Sigmoid colon (tissue), 7 donors: ENCODE results near the gene KCNMB1. TPM values are rescaled to one million over a fixed set of nuclear protein-coding genes. Genes with fewer than 3 reads are reported as not detected.

Experiments
- DNase-seq: peaks from one replicate; pipeline ENCODE4 v3.0.0-alpha.2; 2019
- H3K27ac ChIP-seq, 4 donors: fragments of 200-600 bp; sonication (generic); one replicate each; pipeline ENCODE4 v1.5.1; 2016 to 2019; ENCODE audit warnings: mild to moderate bottlenecking in 1 of 4
- H3K27me3 ChIP-seq, 3 donors: fragments of 200-600 bp; sonication (generic); one replicate each; pipeline ENCODE4 v1.5.1; 2019; ENCODE audit warnings: mild to moderate bottlenecking in 1 of 3
- H3K36me3 ChIP-seq, 4 donors: fragments of 200-600 bp; sonication (generic); one replicate each; pipeline ENCODE4 v1.5.1; 2016 to 2019
- H3K4me1 ChIP-seq, 4 donors: fragments of 200-600 bp; sonication (generic); one replicate each; pipeline ENCODE4 v1.5.1; 2017 to 2019
- H3K4me3 ChIP-seq, 4 donors: fragments of 200-600 bp; sonication (generic); one replicate each; pipeline ENCODE4 v1.5.1; 2017 to 2019; ENCODE audit warnings: mild to moderate bottlenecking in 2 of 4, moderate library complexity in 1 of 4
- H3K9me3 ChIP-seq, 4 donors: fragments of 200-600 bp in 3 of 4; sonication (generic) in 3 of 4; one replicate each; pipeline versions ENCODE4 v1.5.1 to v1.6.1; 2013 to 2019
- EP300 ChIP-seq, 4 donors: sonication (generic); formaldehyde crosslinking; IDR thresholded peaks; one replicate each; pipeline ENCODE4 v1.6.1; 2017; ENCODE audit warnings: antibody characterized with exemption in 4 of 4
- POLR2A ChIP-seq, 2 donors: fragments of 450-650 bp; IDR thresholded peaks; one replicate each; pipeline ENCODE4 v1.6.1; 2016; ENCODE audit warnings: antibody characterized with exemption in 2 of 2, mild to moderate bottlenecking in 2 of 2, moderate library complexity in 2 of 2
- POLR2AphosphoS5 ChIP-seq, 4 donors: sonication (generic); formaldehyde crosslinking; IDR thresholded peaks; one replicate each; pipeline ENCODE4 v1.6.1; 2017; ENCODE audit warnings: antibody characterized with exemption in 4 of 4
- WGBS, 2 donors: extraction: QIAGEN DNeasy Blood & Tissue Kit; methylation state at CpG; one replicate each; pipeline ENCODE4 v1.1.7; 2013; 5-methylcytosine and 5-hydroxymethylcytosine counted together
- intact Hi-C: fragments of 100-400 bp; cut with DNase I; formaldehyde crosslinking; loops from one replicate; pipeline ENCODE4 v1.15.1; 2023
- polyA plus RNA-seq, 3 donors: library from polyadenylated mRNA; stranded (reverse); fragments of 200-250 nt; gene quantifications; one replicate each; pipeline ENCODE4 v1.2.3, GENCODE V29; 2013
- total RNA-seq, 4 donors: library from RNA; depleted of rRNA; stranded (reverse); fragments of >200 nt; gene quantifications; one replicate each; pipeline ENCODE4 v1.1.0, GENCODE V29; 2016
- TF ChIP-seq, protein P1 (sequence below), 4 experiments: fragments of 450-650 bp in 3 of 4; fragments of 200-600 bp in 1 of 4; IDR thresholded peaks; one replicate each; pipeline ENCODE4 v1.5.1; 2016 to 2019; ENCODE audit warnings: antibody characterized with exemption in 4 of 4, mild to moderate bottlenecking in 3 of 4, moderate library complexity in 2 of 4
- donor health status: healthy with polysubstance abuse.
- donor health status: Bipolar disorder and iron deficiency.
- donor health status: healthy.

Gene KCNMB1
- total and polyA plus RNA-seq, 7 donors: 0.46 to 59.8 (median 38.6) TPM

DNA sequence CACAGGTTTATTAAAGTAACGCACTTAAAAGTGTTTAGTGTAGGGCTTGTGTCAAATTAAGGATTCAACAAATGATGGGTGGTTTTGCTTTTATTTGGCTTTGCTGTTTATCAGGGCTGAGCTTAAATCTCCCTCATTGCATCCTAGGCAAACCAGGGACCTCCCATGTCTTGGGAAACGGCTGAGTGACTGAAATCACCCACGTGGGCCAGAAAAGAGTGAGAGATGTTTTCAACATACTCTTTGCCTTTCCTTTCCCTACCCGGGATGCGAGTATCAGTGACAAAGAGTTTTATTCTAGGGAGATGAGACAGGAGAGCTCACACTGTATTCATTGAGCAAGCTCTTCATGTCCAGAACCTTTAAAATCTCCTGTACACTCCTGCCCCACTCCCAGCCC is 23.3 kb downstream of the KCNMB1 start:
- Histone ChIP-seq H3K4me3 (no peak overlapping the region), H3K27me3 (no peaks in the 10 kb centered on the region), H3K36me3 (no peaks in the 10 kb centered on the region), H3K27ac (no peak overlapping the region), H3K9me3 (no peaks in the 10 kb centered on the region), H3K4me1 (peaks cover 0 to 23% (median 11%) of the 10 kb centered on the region in 4 donors)
- no peak for DNase-seq
- 67 to 85% methylated on average over 5 of the region's 5 CpGs for WGBS, 2 donors
- TF ChIP-seq POLR2AphosphoS5 (IDR thresholded peaks at IDR 0.05) (no peak), POLR2A (IDR thresholded peaks at IDR 0.05) (no peak), EP300 (IDR thresholded peaks at IDR 0.05) (no peak)
- TF ChIP-seq, protein P1, sequence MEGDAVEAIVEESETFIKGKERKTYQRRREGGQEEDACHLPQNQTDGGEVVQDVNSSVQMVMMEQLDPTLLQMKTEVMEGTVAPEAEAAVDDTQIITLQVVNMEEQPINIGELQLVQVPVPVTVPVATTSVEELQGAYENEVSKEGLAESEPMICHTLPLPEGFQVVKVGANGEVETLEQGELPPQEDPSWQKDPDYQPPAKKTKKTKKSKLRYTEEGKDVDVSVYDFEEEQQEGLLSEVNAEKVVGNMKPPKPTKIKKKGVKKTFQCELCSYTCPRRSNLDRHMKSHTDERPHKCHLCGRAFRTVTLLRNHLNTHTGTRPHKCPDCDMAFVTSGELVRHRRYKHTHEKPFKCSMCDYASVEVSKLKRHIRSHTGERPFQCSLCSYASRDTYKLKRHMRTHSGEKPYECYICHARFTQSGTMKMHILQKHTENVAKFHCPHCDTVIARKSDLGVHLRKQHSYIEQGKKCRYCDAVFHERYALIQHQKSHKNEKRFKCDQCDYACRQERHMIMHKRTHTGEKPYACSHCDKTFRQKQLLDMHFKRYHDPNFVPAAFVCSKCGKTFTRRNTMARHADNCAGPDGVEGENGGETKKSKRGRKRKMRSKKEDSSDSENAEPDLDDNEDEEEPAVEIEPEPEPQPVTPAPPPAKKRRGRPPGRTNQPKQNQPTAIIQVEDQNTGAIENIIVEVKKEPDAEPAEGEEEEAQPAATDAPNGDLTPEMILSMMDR (IDR thresholded peaks at IDR 0.05): no peak
- intact Hi-C loops: no loop called here

DNA sequence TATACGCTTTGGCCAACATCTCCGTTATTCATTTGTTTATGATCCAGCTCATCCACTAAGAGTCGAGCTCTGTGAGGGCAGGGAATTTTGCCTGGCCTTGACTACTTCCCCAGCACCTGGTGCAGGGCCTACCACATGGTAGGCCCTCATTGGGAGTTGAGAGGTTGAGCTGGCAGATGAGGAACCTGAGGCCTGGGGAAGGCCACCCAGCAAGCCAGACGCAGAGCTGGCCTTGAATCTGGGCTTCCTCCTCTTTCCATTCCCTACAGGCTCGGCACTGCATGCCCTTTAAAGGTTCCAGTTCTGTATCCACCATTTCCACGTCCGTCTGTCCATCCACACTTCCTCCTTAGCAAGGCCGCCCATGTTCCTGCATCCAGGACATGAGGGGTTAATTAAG is 24.2 kb downstream of the KCNMB1 start:
- DNase-seq: no peak
- Histone ChIP-seq H3K9me3 (no peaks in the 10 kb centered on the region), H3K4me3 (no peak overlapping the region), H3K27ac (no peak overlapping the region), H3K4me1 (peaks cover 0 to 23% (median 11%) of the 10 kb centered on the region in 4 donors), H3K36me3 (no peaks in the 10 kb centered on the region), H3K27me3 (no peaks in the 10 kb centered on the region)
- intact Hi-C loops: no loop called here
- TF ChIP-seq POLR2AphosphoS5 (IDR thresholded peaks at IDR 0.05) (no peak), POLR2A (IDR thresholded peaks at IDR 0.05) (no peak), EP300 (IDR thresholded peaks at IDR 0.05) (no peak)
- TF ChIP-seq, protein P1 (IDR thresholded peaks at IDR 0.05): no peak
- 81 to 92% methylated on average over 8 of the region's 8 CpGs for WGBS, 2 donors

DNA sequence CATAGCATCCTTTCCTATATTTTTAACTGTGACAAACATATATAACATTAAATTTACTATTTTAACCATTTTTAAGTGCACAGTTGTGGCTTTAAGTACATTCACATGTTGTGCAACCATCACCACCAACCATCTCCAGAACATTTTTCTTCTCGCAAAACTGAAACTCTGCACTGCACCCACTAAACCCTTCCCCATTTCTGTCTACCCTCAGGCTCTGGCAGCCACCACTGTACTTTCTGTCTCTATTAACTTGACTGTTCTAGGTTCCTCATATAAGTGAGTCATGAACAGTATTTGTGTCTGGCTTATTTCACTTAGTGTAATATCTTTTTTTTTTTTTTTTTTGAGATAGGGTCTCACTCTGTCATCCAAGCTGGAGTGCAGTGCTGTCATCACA is 25.5 kb downstream of the KCNMB1 start:
- Histone ChIP-seq H3K36me3 (no peaks in the 10 kb centered on the region), H3K4me1 (peaks cover 0 to 29% (median 15%) of the 10 kb centered on the region in 4 donors), H3K9me3 (no peaks in the 10 kb centered on the region), H3K27me3 (no peaks in the 10 kb centered on the region), H3K27ac (peak overlapping the region in 2 of 4 donors; percentile 60 to 61), H3K4me3 (no peak overlapping the region)
- intact Hi-C loops: no loop called here
- 77 to 79% methylated on average over 1 of the region's 1 CpG for WGBS, 2 donors
- DNase-seq: no peak
- TF ChIP-seq, protein P1 (IDR thresholded peaks at IDR 0.05): no peak
- TF ChIP-seq POLR2AphosphoS5 (IDR thresholded peaks at IDR 0.05): peak in 2 of 4 donors; percentile 32 to 53

DNA sequence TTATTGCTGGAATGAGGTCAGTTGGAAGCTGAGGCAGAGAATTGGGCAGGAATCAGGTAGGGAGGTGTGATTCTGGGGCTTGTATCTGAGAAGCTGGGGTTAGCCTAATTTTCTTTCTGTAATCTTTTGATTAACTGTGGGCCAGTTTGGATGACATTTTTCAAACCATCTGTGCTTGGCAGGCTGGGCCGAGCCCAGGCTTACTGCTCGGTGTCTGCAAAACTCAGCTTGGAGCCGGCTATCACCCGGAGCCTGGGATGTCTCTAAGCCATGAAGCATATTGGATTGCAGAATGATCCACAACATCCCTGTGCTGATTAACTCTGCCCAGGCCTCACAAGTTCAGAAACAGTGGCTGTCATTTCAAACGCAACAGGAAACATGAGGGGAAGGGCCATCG is 26.5 kb downstream of the KCNMB1 start:
- Histone ChIP-seq H3K4me3 (no peak overlapping the region), H3K27me3 (no peaks in the 10 kb centered on the region), H3K27ac (peak overlapping the region; percentile 53 to 61 (median 59)), H3K4me1 (peaks cover 0 to 36% (median 20%) of the 10 kb centered on the region in 4 donors), H3K9me3 (no peaks in the 10 kb centered on the region), H3K36me3 (no peaks in the 10 kb centered on the region)
- intact Hi-C loops: no loop called here
- 80 to 91% methylated on average over 6 of the region's 6 CpGs for WGBS, 2 donors
- no peak for TF ChIP-seq EP300 (IDR thresholded peaks at IDR 0.05)
- no peak for TF ChIP-seq POLR2A (IDR thresholded peaks at IDR 0.05)
- TF ChIP-seq POLR2AphosphoS5 (IDR thresholded peaks at IDR 0.05): no peak
- TF ChIP-seq, protein P1 (IDR thresholded peaks at IDR 0.05): no peak
- DNase-seq: no peak

DNA sequence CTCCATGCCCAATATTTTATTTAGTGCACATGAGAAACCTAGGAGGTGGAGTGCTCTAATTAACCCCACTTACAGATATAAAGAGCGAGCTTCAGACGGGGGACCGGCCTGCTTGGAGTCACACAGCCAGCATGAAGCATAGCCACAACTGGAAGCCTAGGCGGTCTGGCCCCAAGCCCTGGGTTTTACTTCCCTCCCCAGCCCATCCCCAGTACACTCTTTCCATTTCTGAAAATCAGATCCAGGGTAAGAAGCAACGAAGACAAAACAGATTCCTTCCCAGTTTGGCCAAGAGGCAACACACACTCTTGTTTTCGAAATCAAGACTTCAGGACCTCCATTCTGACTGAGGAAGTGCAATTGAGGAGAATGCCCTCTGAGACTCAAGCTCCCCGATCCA is 27.1 kb downstream of the KCNMB1 start:
- Histone ChIP-seq H3K9me3 (no peaks in the 10 kb centered on the region), H3K4me3 (no peak overlapping the region), H3K4me1 (peaks cover 0 to 42% (median 20%) of the 10 kb centered on the region in 4 donors), H3K27ac (peak overlapping the region; percentile 53 to 61 (median 59)), H3K36me3 (no peaks in the 10 kb centered on the region), H3K27me3 (no peaks in the 10 kb centered on the region)
- intact Hi-C loops: no loop called here
- TF ChIP-seq, protein P1 (IDR thresholded peaks at IDR 0.05): no peak
- TF ChIP-seq POLR2AphosphoS5 (IDR thresholded peaks at IDR 0.05) (no peak), POLR2A (IDR thresholded peaks at IDR 0.05) (no peak), EP300 (IDR thresholded peaks at IDR 0.05) (no peak)
- peak; percentile 82 for DNase-seq
- WGBS, 2 donors: 80 to 90% methylated on average over 7 of the region's 7 CpGs
